GM10847 (cell line): Measurements from ENCODE around the gene TUBGCP2.

Experiments
- POLR2A ChIP-seq: IDR thresholded peaks from 2 replicates; pipeline ENCODE4 v1.6.1; 2011; ENCODE audit not compliant: insufficient read length; ENCODE audit errors: extremely low read depth

TUBGCP2 gene

GRCh38 chr10:133243593-133243992 lies 65.1 kb downstream of the TUBGCP2 start:
- no peak for TF ChIP-seq POLR2A

- no peak for TF ChIP-seq POLR2A
These were observed 65.9 kb downstream of the TUBGCP2 start for GRCh38 chr10:133242611-133243356.

- no peak for TF ChIP-seq POLR2A
These were observed 67.0 kb downstream of the TUBGCP2 start for GRCh38 chr10:133241501-133242205.

GRCh38 chr10:133239990-133240389 lies 68.7 kb downstream of the TUBGCP2 start:
- no peak for TF ChIP-seq POLR2A

GRCh38 chr10:133238466-133238804 lies 70.2 kb downstream of the TUBGCP2 start:
- no peak for TF ChIP-seq POLR2A

- no peak for TF ChIP-seq POLR2A
These were observed 70.8 kb downstream of the TUBGCP2 start, which contains the start of gene VENTX for GRCh38 chr10:133237588-133238465. TSS of gene VENTX (plus strand) at chr10:133237855. CDS start at chr10:133237915, 60 bp downstream.

- no peak for TF ChIP-seq POLR2A
These were observed 71.5 kb downstream of the TUBGCP2 start for GRCh38 chr10:133237241-133237587.

GRCh38 chr10:133236401-133237240 lies 72.1 kb downstream of the TUBGCP2 start:
- TF ChIP-seq POLR2A: no peak

- TF ChIP-seq POLR2A: no peak
These were observed 72.7 kb downstream of the TUBGCP2 start for GRCh38 chr10:133235932-133236331.

- no peak for TF ChIP-seq POLR2A
These were observed 73.3 kb downstream of the TUBGCP2 start for GRCh38 chr10:133235265-133235855.

- TF ChIP-seq POLR2A: no peak
These were observed 76.6 kb downstream of the TUBGCP2 start for GRCh38 chr10:133231946-133232574.

- no peak for TF ChIP-seq POLR2A
These were observed 77.3 kb downstream of the TUBGCP2 start for GRCh38 chr10:133231244-133231945.

- TF ChIP-seq POLR2A: no peak
These were observed 78.1 kb downstream of the TUBGCP2 start for GRCh38 chr10:133230387-133231195.

- no peak for TF ChIP-seq POLR2A
These were observed 78.7 kb downstream of the TUBGCP2 start, which contains the start of gene UTF1 for GRCh38 chr10:133230044-133230361. TSS of gene UTF1 (plus strand) at chr10:133230217. CDS start at chr10:133230289, 72 bp downstream.
